Stimulated activated CD4-positive, alpha-beta T cell treated with anti-CD3 and anti-CD28 coated beads, Interleukin-2, amount 100 ng/mL, for 4 hours (primary cell): ENCODE measurements around the gene DESI2.
"Not testable (repeated sequence)": the region's sequence is repeated elsewhere in the genome, so short reads cannot be mapped to it uniquely, and the experiment has no call there.

Experiments used
- DNase-seq: peaks from one replicate; pipeline ENCODE4 v3.0.0-alpha.2; 2020; ENCODE audit warnings: low read depth

The DESI2 gene

GRCh38 chr1:244654108-244655038 lies 1.4 kb downstream of the DESI2 start:
- DNase-seq: no peak

GRCh38 chr1:244655186-244655585 lies 2.3 kb downstream of the DESI2 start:
- no peak for DNase-seq

- no peak for DNase-seq
These were observed 4.5 kb downstream of the DESI2 start for GRCh38 chr1:244657421-244657820.

- no peak for DNase-seq
These were observed 6.8 kb downstream of the DESI2 start for GRCh38 chr1:244659694-244660093.

- no peak for DNase-seq
These were observed 7.7 kb downstream of the DESI2 start for GRCh38 chr1:244660595-244660994.

GRCh38 chr1:244661569-244662312 lies 8.8 kb downstream of the DESI2 start:
- not testable (repeated sequence) for DNase-seq

- no peak for DNase-seq
These were observed 9.7 kb downstream of the DESI2 start for GRCh38 chr1:244662599-244662998.

GRCh38 chr1:244664353-244664752 lies 11.4 kb downstream of the DESI2 start:
- DNase-seq: no peak

- DNase-seq: no peak
These were observed 12.9 kb downstream of the DESI2 start for GRCh38 chr1:244665771-244666217.

GRCh38 chr1:244666672-244667418 lies 13.9 kb downstream of the DESI2 start:
- DNase-seq: not testable (repeated sequence)

GRCh38 chr1:244667797-244668196 lies 14.9 kb downstream of the DESI2 start:
- DNase-seq: no peak

- DNase-seq: no peak
These were observed 20.2 kb downstream of the DESI2 start for GRCh38 chr1:244672946-244673682.

- no peak for DNase-seq
These were observed 21.5 kb downstream of the DESI2 start for GRCh38 chr1:244674446-244674845.

GRCh38 chr1:244675167-244675566 lies 22.2 kb downstream of the DESI2 start:
- DNase-seq: no peak

- no peak for DNase-seq
These were observed 25.8 kb downstream of the DESI2 start for GRCh38 chr1:244678697-244679096.

- DNase-seq: no peak
These were observed 27.7 kb downstream of the DESI2 start for GRCh38 chr1:244680667-244681066.

- not testable (repeated sequence) for DNase-seq
These were observed 29.2 kb downstream of the DESI2 start for GRCh38 chr1:244682087-244682486.

- DNase-seq: no peak
These were observed 43.0 kb downstream of the DESI2 start for GRCh38 chr1:244695937-244696336.

GRCh38 chr1:244699741-244700140 lies 46.8 kb downstream of the DESI2 start:
- no peak for DNase-seq

GRCh38 chr1:244700808-244701207 lies 47.9 kb downstream of the DESI2 start:
- no peak for DNase-seq

GRCh38 chr1:244702620-244703019 lies 49.7 kb downstream of the DESI2 start:
- no peak for DNase-seq

- DNase-seq: no peak
These were observed 51.2 kb downstream of the DESI2 start for GRCh38 chr1:244704107-244704506.
